ENCODE measurements around the gene CAB39L.

DNA sequence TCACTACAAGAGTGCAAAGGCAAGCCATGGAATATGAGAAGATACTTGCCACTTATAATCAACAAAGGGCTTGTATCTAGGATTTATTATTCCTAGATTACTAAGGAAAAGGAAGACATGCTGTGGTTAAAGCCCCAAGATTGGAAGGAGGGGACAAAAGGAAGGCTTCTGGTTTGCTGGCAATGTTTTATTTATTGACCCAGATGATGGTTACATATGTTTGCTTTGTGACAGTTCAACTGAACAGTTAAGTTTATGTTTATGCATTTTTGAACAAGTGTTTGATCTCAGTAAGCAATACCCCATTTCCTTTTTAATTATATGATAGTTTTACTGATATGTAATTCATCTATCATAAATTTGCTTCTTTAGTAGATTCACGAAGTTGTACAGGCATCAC, 155.9 kb downstream of the CAB39L start:
- TF ChIP-seq, protein P1, sequence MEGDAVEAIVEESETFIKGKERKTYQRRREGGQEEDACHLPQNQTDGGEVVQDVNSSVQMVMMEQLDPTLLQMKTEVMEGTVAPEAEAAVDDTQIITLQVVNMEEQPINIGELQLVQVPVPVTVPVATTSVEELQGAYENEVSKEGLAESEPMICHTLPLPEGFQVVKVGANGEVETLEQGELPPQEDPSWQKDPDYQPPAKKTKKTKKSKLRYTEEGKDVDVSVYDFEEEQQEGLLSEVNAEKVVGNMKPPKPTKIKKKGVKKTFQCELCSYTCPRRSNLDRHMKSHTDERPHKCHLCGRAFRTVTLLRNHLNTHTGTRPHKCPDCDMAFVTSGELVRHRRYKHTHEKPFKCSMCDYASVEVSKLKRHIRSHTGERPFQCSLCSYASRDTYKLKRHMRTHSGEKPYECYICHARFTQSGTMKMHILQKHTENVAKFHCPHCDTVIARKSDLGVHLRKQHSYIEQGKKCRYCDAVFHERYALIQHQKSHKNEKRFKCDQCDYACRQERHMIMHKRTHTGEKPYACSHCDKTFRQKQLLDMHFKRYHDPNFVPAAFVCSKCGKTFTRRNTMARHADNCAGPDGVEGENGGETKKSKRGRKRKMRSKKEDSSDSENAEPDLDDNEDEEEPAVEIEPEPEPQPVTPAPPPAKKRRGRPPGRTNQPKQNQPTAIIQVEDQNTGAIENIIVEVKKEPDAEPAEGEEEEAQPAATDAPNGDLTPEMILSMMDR (IDR thresholded peaks at IDR 0.05), result no peak
- no peak for TF ChIP-seq POLR2A (IDR thresholded peaks at IDR 0.05)
